BLaER1 (cell line): ENCODE results near the gene TCF4.

Experiments
- H3K27ac ChIP-seq: shearing (Covaris generic); formaldehyde crosslinking; 2 replicates; pipeline ENCODE4 v1.8.1; 2022
- H3K27me3 ChIP-seq: shearing (Covaris generic); formaldehyde crosslinking; 2 replicates; pipeline ENCODE4 v1.8.1; 2022
- H3K36me3 ChIP-seq: shearing (Covaris generic); formaldehyde crosslinking; 2 replicates; pipeline ENCODE4 v1.8.1; 2022
- H3K4me1 ChIP-seq: shearing (Covaris generic); formaldehyde crosslinking; 2 replicates; pipeline ENCODE4 v1.8.1; 2022
- H3K4me2 ChIP-seq: shearing (Covaris generic); formaldehyde crosslinking; 2 replicates; pipeline ENCODE4 v1.8.1; 2022
- H3K4me3 ChIP-seq: shearing (Covaris generic); formaldehyde crosslinking; 2 replicates; pipeline ENCODE4 v1.8.1; 2022
- H3K9ac ChIP-seq: shearing (Covaris generic); formaldehyde crosslinking; 2 replicates; pipeline ENCODE4 v1.8.1; 2022
- H3K9me3 ChIP-seq: shearing (Covaris generic); formaldehyde crosslinking; 2 replicates; pipeline ENCODE4 v1.8.1; 2022
- H4K20me1 ChIP-seq: shearing (Covaris generic); formaldehyde crosslinking; 2 replicates; pipeline ENCODE4 v1.8.1; 2022
- Cebpa-rat ChIP-seq: shearing (Covaris generic); IDR thresholded peaks from 2 replicates; pipeline ENCODE4 v1.8.1; 2022

Gene TCF4

GRCh38 chr18:55588870-55589595 lies 1.0 kb upstream of the TCF4 start:
- Histone ChIP-seq H3K4me3 (peak overlapping the region; percentile 74), H3K27ac (peak overlapping the region; percentile 91)

GRCh38 chr18:55587418-55588110 lies 428 bp downstream of the TCF4 start:
- Histone ChIP-seq H3K4me2 (no peak overlapping the region), H3K27ac (peak overlapping the region; percentile 91), H3K9ac (peak overlapping the region; percentile 92), H3K4me1 (peaks cover 34% of the 10 kb centered on the region), H3K27me3 (no peaks in the 10 kb centered on the region), H3K9me3 (no peaks in the 10 kb centered on the region), H3K36me3 (no peaks in the 10 kb centered on the region; the same call in 1 of the 2 replicates), H3K4me3 (peak overlapping the region; percentile 74), H4K20me1 (peaks cover under 1% of the 10 kb centered on the region; the same call in 1 of the 2 replicates)
- TF ChIP-seq Cebpa-rat = no peak

More at GRCh38 chr18:55588870-55589595, 1.0 kb upstream of the TCF4 start:
- H4K20me1 ChIP-seq = no peaks in the 10 kb centered on the region
- H3K36me3 ChIP-seq = no peaks in the 10 kb centered on the region
- peak overlapping the region; percentile 92 for H3K9ac ChIP-seq
- no peaks in the 10 kb centered on the region for H3K9me3 ChIP-seq
- peak overlapping the region; percentile 92 for H3K4me2 ChIP-seq
- no peak for TF ChIP-seq Cebpa-rat
- peaks cover 19% of the 10 kb centered on the region for H3K4me1 ChIP-seq
- no peaks in the 10 kb centered on the region for H3K27me3 ChIP-seq

GRCh38 chr18:55585920-55586561 lies 2.0 kb downstream of the TCF4 start:
- Histone ChIP-seq H3K27me3 (no peaks in the 10 kb centered on the region), H3K4me3 (peak overlapping the region; percentile 74), H3K4me1 (peaks cover 49% of the 10 kb centered on the region), H3K9ac (peak overlapping the region; percentile 76), H3K27ac (peak overlapping the region; percentile 91), H4K20me1 (peaks cover 15% of the 10 kb centered on the region), H3K9me3 (no peaks in the 10 kb centered on the region), H3K36me3 (peaks cover 9% of the 10 kb centered on the region; the same call in 1 of the 2 replicates), H3K4me2 (peak overlapping the region; percentile 90)
- TF ChIP-seq Cebpa-rat = no peak

- Histone ChIP-seq H3K9ac (peak overlapping the region; percentile 76), H3K27me3 (no peaks in the 10 kb centered on the region), H3K36me3 (peaks cover 16% of the 10 kb centered on the region; the same call in 1 of the 2 replicates), H3K4me1 (peaks cover 55% of the 10 kb centered on the region), H3K4me3 (peak overlapping the region; percentile 74), H3K9me3 (no peaks in the 10 kb centered on the region), H3K27ac (peak overlapping the region; percentile 91), H3K4me2 (peak overlapping the region; percentile 90), H4K20me1 (peaks cover 23% of the 10 kb centered on the region)
- no peak for TF ChIP-seq Cebpa-rat
Observed at GRCh38 chr18:55585065-55585919, 2.7 kb downstream of the TCF4 start.

- H3K27ac ChIP-seq = peak overlapping the region; percentile 91
- H3K9ac ChIP-seq = peak overlapping the region; percentile 76
- H3K27me3 ChIP-seq = no peaks in the 10 kb centered on the region
- no peaks in the 10 kb centered on the region for H3K9me3 ChIP-seq
- peak overlapping the region; percentile 90 for H3K4me2 ChIP-seq
- peak overlapping the region; percentile 74 for H3K4me3 ChIP-seq
- TF ChIP-seq Cebpa-rat = no peak
- H3K4me1 ChIP-seq = peaks cover 51% of the 10 kb centered on the region
- peaks cover 34% of the 10 kb centered on the region for H4K20me1 ChIP-seq
- H3K36me3 ChIP-seq = peaks cover 24% of the 10 kb centered on the region; the same call in 1 of the 2 replicates
Observed at GRCh38 chr18:55584201-55584600, 3.8 kb downstream of the TCF4 start.

- no peaks in the 10 kb centered on the region for H3K9me3 ChIP-seq
- peaks cover 53% of the 10 kb centered on the region for H4K20me1 ChIP-seq
- peaks cover 51% of the 10 kb centered on the region for H3K4me1 ChIP-seq
- H3K36me3 ChIP-seq = peaks cover 41% of the 10 kb centered on the region
- H3K4me3 ChIP-seq = peak overlapping the region; percentile 74
- 0 out of 2 replicates have a peak overlapping the region, but pooled peaks have one; percentile 33 for H3K27ac ChIP-seq
- peak overlapping the region; percentile 35; the same call in 1 of the 2 replicates for H3K9ac ChIP-seq
- H3K27me3 ChIP-seq = no peaks in the 10 kb centered on the region
- no peak for TF ChIP-seq Cebpa-rat
- peak overlapping the region; percentile 90 for H3K4me2 ChIP-seq
Observed at GRCh38 chr18:55582325-55582724, 5.7 kb downstream of the TCF4 start.

- no peak overlapping the region for H3K4me3 ChIP-seq
Observed at GRCh38 chr18:55579501-55580270, 8.3 kb downstream of the TCF4 start.

GRCh38 chr18:55577812-55578539 lies 10.0 kb downstream of the TCF4 start:
- H3K27me3 ChIP-seq = no peaks in the 10 kb centered on the region
- no peak overlapping the region for H3K4me3 ChIP-seq
- no peak for TF ChIP-seq Cebpa-rat
- H3K36me3 ChIP-seq = peaks cover 82% of the 10 kb centered on the region
- H3K27ac ChIP-seq = no peak overlapping the region
- H3K9me3 ChIP-seq = no peaks in the 10 kb centered on the region; the same call in 1 of the 2 replicates
- H3K4me1 ChIP-seq = peaks cover 33% of the 10 kb centered on the region
- no peak overlapping the region for H3K4me2 ChIP-seq
- H3K9ac ChIP-seq = no peak overlapping the region
- peaks cover 93% of the 10 kb centered on the region for H4K20me1 ChIP-seq

More at GRCh38 chr18:55579501-55580270, 8.3 kb downstream of the TCF4 start:
- no peak overlapping the region for H3K27ac ChIP-seq
- H3K36me3 ChIP-seq = peaks cover 65% of the 10 kb centered on the region
- H3K9me3 ChIP-seq = no peaks in the 10 kb centered on the region
- peak overlapping the region; percentile 4; the same call in 1 of the 2 replicates for H3K4me2 ChIP-seq
- H4K20me1 ChIP-seq = peaks cover 76% of the 10 kb centered on the region
- TF ChIP-seq Cebpa-rat = no peak
- peaks cover 45% of the 10 kb centered on the region for H3K4me1 ChIP-seq
- no peaks in the 10 kb centered on the region for H3K27me3 ChIP-seq
- no peak overlapping the region for H3K9ac ChIP-seq
